ENCODE results near the gene KIZ.

DNA sequence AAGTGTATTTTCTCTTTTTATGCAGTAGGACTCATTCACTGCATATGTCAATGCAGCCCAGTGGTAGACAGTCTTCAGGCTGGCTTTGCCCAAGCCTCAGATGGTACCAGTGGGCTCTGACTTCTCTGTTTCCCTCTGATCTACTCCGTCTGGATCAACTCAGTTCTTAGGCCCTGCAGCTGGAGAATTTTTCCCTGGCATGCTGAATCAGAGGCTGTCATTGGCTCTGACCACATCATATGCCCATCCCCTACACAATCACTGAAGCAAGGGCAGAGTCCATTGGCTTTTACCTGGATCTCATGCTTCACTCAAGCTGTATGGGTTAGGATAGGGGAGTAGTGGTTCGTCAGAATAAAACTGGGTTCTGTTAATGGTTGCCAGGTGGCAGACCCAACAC is 57.8 kb downstream of the KIZ start:
- TF ChIP-seq POLR2A (IDR thresholded peaks at IDR 0.05): no peak
- no peak for TF ChIP-seq CTCF (IDR thresholded peaks at IDR 0.05)
